Left forelimb (tissue), 1 donor: ENCODE results near the gene CHMP4A.

Experiments used
- DNase-seq: peaks from one replicate; pipeline ENCODE4 v3.0.0-alpha.2; 2018; ENCODE audit warnings: low spot score

The CHMP4A gene

GRCh38 chr14:24212924-24213865 is at the start of gene CHMP4A:
Gene CHMP4A, minus strand, starts transcription at chr14:24213488. Its CDS starts 49 bp downstream, at chr14:24213439.
- peak; percentile 95 for DNase-seq

DNA sequence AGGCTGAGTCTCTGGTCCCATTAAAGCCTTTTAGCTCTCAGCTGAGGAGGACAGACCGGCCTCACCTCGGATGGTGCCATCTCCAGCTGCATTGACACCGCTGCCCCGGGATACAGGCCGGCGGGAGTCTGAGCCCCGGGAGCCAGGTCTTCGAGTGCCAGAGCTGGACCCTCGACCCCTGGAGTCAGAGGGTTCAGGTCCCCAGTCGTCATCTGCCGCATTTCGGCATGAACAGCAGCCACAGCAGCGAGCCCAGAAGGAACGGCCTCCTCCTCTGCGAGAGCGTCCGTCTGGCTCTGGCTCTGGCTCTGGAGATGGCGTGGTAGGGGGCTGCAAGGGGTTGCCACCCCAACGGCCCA is 48.7 kb upstream of the CHMP4A start:
- no peak for DNase-seq

GRCh38 chr14:24261256-24261968 is 48.1 kb upstream of the CHMP4A start:
- no peak for DNase-seq

GRCh38 chr14:24260780-24261157 is 47.5 kb upstream of the CHMP4A start:
- no peak for DNase-seq

DNA sequence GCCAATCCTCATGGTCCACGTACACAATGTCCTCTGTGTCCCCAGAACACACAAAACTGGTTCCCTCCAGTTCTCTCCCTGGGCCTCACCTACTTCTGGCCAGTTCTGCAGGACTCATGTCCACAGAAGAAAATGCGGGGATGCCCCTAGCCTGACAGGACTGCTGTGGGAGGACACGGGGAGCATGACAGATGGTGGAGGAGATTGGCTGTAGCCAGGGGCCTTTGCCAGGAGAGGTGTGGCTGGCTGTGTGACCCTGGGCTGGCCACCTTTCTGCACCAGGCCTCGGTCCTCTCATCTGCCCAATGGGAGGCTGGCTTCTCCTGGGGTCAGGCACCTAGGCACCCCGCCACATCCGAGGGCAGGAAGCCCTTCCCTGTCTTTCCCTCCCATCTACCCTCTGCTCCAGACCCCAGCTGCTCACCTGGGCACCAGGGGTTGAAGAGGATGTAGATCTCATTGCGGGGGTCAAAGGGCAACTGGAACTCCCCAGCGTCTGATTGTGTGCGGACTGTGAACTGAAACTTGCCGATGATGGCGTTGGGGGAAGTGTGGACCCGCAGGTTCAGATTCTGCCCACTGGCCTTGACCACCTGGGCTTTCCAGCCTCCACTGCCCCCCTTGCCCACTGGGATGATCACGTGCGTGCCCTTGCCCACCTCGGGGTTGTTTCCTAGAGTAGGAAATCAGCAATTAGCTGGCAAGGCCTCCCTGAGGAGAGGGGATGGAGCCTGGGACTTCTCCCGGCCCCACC is 46.9 kb upstream of the CHMP4A start:
- DNase-seq, result no peak

- DNase-seq, result no peak
Measured at GRCh38 chr14:24259282-24260025, 46.2 kb upstream of the CHMP4A start.

GRCh38 chr14:24258548-24259265 is 45.4 kb upstream of the CHMP4A start:
- no peak for DNase-seq

GRCh38 chr14:24258119-24258518 is 44.8 kb upstream of the CHMP4A start:
- no peak for DNase-seq

DNA sequence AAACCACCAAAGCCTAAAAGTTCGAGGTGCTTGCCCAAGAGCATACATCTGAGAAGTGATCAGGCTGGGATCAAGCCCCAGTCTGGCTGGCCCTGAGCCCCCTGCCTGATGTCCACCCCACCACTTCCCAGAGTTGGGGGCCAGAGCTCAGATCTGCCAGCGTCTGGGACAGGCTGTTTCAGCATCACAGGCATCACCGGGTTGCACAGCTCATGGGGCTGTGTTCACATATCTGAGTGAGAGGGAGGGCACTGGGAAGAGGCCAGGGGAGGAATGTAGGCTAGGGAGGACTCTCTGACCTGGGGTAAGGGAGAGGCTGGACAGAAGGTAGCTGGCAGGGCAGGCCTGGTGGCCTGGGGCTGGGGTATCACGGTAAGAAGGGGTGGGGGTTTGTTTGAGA is 43.7 kb upstream of the CHMP4A start:
- no peak for DNase-seq

GRCh38 chr14:24255931-24256711 is 42.8 kb upstream of the CHMP4A start:
- no peak for DNase-seq

GRCh38 chr14:24255438-24255837 is 42.1 kb upstream of the CHMP4A start:
- DNase-seq, result no peak

DNA sequence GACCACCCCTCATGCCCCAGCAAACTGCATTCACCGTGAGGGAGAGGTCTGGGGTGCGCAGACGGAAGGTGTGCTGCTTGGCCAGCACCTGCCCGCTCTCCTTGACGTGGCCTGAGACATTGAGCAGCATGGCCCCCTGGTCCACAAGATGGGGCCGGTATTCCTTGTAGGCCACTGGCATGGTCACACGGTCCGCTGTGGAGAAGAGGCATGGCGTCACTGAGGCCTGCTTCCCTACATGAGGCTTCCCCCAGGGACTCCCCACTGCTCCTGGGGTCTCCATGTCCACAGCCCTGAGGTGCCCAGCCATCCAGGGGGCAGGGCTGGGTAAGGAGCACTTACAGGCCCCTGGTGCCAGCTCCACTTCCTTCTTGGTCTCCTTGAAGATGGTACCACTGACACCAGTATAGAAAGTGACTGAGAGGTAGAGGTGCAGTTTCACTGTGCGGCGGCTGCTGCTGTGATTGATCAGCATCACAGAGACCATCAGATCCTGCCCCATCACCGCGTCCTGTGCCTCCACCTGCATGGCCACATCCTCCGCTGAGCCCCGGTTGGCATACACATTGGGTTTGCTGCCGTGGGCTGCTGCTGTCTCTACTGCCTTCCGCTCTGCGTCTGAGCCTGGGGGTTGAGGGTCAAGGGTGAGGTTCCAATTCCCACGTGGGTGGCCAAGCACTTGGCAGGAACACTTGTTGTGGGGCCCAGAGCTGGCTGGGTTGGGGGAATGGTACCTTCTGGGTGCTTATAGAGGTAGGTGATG is 41.5 kb upstream of the CHMP4A start:
- DNase-seq, result no peak

- DNase-seq, result no peak
Measured at GRCh38 chr14:24253936-24254335, 40.6 kb upstream of the CHMP4A start.

DNA sequence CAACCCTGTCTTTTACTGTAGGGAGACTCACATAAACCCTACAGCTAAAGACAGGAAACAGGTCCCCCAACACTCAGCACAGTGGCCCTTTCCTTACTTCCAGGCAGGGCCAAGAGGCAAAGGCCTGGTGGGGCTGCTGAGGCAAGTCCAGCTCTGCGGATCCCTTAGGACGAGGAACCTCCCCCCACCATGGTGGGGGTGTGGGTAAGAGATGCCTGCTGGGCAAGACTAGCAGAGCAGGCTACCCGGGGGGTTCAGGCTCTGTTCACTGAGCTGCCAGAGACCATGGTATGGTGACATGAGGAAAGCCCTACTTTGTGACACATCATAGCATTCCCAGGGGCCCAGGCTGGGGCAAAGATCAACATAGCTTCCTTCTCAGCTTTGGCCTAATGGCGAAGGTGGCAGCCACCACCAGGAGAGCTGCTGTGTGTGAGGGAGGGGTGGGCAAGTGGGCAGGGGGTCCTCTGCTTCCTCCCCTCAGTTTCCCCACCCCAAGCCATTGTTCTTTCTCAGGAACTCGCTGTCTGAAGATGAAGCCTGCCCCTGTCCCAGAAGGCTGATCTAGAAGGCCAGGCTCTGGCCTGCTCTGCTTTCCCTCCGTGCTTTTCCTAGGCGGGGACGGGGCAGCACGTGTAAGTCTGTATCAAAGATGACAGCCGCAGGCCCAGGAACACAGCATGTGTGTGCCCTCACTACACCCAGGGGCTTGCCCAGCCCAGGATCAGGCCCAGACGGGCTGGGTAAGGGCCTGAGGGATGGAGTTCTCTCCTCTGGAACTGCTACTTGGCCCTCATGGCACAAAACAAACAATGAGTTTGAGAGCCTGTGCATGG is 39.2 kb upstream of the CHMP4A start:
- DNase-seq, result no peak

GRCh38 chr14:24251880-24252288 is 38.6 kb upstream of the CHMP4A start:
- DNase-seq, result no peak

DNA sequence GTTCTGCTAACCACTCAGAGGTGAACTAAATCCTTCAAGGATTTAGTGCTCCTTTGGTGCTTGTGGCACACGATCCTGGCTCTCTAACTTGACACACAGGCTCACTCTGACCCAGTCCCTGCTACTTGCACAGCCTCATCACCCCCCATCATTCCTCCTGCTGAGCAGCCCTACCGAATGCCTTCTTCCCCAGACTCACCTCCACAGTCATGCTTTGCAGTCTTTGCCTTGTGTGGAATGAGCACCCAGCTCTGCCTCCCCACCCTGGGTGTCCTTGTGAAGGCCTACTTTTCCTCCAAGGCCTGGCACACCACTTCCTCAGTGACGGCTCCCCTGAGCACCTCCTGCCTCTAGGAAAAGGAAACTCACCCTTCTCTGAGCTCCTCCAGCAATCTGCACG is 37.1 kb upstream of the CHMP4A start:
- DNase-seq, result no peak

GRCh38 chr14:24249230-24250021 is 36.1 kb upstream of the CHMP4A start:
- no peak for DNase-seq

- DNase-seq, result no peak
Measured at GRCh38 chr14:24247422-24247821, 34.1 kb upstream of the CHMP4A start.
